ENCODE measurements around the gene GLB1L2. TPM values are rescaled to one million over a fixed set of nuclear protein-coding genes. Genes with fewer than 3 reads are reported as not detected.
A peak's percentile ranks its signal among the peaks of the same experiment; 100 is the strongest.

Gene GLB1L2
- total and polyA plus RNA-seq, 2 experiments from 2014 or later, result 3.3 to 12.3 TPM

GRCh38 chr11:134342572-134343340 lies 11.0 kb downstream of the GLB1L2 start:
- H3K79me2 ChIP-seq (replicated peaks; ENCODE audit: insufficient read depth), result no peaks in the 10 kb centered on the region

More at GRCh38 chr11:134342572-134343340, 11.0 kb downstream of the GLB1L2 start:
- no peaks in the 10 kb centered on the region for H3K4me1 ChIP-seq (ENCODE audit: insufficient read depth)
- TF ChIP-seq POLR2AphosphoS5 (IDR thresholded peaks at IDR 0.05; ENCODE audit: low read depth) (no peak), CTCF (conservative IDR thresholded peaks at IDR 0.05; ENCODE audit: low read depth in 2 of 2) (no peak), CREB1 (CRISPR knock-in tag; IDR thresholded peaks at IDR 0.05; ENCODE audit: low read depth) (no peak), NANOG (IDR thresholded peaks at IDR 0.05; ENCODE audit: borderline replicate concordance) (no peak), EZH2 (IDR thresholded peaks at IDR 0.05; ENCODE audit: low read depth, unreplicated experiment) (no peak), ZNF114 (CRISPR knock-in tag; IDR thresholded peaks at IDR 0.05) (no peak), EZH2phosphoT487 (IDR thresholded peaks at IDR 0.05; ENCODE audit: unreplicated experiment) (no peak), ZNF331 (CRISPR knock-in tag; IDR thresholded peaks at IDR 0.05; ENCODE audit: low read depth) (no peak), JUNB (IDR thresholded peaks at IDR 0.05; ENCODE audit: unreplicated experiment) (no peak), STAT1 (IDR thresholded peaks at IDR 0.05; ENCODE audit: unreplicated experiment) (no peak)
- TF ChIP-seq, protein P1, sequence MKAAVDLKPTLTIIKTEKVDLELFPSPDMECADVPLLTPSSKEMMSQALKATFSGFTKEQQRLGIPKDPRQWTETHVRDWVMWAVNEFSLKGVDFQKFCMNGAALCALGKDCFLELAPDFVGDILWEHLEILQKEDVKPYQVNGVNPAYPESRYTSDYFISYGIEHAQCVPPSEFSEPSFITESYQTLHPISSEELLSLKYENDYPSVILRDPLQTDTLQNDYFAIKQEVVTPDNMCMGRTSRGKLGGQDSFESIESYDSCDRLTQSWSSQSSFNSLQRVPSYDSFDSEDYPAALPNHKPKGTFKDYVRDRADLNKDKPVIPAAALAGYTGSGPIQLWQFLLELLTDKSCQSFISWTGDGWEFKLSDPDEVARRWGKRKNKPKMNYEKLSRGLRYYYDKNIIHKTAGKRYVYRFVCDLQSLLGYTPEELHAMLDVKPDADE (IDR thresholded peaks at IDR 0.05), result no peak
- TF ChIP-seq, protein P2, sequence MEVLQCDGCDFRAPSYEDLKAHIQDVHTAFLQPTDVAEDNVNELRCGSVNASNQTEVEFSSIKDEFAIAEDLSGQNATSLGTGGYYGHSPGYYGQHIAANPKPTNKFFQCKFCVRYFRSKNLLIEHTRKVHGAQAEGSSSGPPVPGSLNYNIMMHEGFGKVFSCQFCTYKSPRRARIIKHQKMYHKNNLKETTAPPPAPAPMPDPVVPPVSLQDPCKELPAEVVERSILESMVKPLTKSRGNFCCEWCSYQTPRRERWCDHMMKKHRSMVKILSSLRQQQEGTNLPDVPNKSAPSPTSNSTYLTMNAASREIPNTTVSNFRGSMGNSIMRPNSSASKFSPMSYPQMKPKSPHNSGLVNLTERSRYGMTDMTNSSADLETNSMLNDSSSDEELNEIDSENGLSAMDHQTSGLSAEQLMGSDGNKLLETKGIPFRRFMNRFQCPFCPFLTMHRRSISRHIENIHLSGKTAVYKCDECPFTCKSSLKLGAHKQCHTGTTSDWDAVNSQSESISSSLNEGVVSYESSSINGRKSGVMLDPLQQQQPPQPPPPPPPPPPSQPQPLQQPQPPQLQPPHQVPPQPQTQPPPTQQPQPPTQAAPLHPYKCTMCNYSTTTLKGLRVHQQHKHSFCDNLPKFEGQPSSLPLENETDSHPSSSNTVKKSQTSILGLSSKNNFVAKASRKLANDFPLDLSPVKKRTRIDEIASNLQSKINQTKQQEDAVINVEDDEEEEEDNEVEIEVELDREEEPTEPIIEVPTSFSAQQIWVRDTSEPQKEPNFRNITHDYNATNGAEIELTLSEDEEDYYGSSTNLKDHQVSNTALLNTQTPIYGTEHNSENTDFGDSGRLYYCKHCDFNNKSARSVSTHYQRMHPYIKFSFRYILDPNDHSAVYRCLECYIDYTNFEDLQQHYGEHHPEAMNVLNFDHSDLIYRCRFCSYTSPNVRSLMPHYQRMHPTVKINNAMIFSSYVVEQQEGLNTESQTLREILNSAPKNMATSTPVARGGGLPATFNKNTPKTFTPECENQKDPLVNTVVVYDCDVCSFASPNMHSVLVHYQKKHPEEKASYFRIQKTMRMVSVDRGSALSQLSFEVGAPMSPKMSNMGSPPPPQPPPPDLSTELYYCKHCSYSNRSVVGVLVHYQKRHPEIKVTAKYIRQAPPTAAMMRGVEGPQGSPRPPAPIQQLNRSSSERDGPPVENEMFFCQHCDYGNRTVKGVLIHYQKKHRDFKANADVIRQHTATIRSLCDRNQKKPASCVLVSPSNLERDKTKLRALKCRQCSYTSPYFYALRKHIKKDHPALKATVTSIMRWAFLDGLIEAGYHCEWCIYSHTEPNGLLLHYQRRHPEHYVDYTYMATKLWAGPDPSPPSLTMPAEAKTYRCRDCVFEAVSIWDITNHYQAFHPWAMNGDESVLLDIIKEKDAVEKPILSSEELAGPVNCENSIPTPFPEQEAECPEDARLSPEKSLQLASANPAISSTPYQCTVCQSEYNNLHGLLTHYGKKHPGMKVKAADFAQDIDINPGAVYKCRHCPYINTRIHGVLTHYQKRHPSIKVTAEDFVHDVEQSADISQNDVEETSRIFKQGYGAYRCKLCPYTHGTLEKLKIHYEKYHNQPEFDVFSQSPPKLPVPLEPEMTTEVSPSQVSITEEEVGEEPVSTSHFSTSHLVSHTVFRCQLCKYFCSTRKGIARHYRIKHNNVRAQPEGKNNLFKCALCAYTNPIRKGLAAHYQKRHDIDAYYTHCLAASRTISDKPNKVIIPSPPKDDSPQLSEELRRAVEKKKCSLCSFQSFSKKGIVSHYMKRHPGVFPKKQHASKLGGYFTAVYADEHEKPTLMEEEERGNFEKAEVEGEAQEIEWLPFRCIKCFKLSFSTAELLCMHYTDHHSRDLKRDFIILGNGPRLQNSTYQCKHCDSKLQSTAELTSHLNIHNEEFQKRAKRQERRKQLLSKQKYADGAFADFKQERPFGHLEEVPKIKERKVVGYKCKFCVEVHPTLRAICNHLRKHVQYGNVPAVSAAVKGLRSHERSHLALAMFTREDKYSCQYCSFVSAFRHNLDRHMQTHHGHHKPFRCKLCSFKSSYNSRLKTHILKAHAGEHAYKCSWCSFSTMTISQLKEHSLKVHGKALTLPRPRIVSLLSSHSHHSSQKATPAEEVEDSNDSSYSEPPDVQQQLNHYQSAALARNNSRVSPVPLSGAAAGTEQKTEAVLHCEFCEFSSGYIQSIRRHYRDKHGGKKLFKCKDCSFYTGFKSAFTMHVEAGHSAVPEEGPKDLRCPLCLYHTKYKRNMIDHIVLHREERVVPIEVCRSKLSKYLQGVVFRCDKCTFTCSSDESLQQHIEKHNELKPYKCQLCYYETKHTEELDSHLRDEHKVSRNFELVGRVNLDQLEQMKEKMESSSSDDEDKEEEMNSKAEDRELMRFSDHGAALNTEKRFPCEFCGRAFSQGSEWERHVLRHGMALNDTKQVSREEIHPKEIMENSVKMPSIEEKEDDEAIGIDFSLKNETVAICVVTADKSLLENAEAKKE (CRISPR knock-in tag; IDR thresholded peaks at IDR 0.05), result no peak
- TF ChIP-seq, protein P3, sequence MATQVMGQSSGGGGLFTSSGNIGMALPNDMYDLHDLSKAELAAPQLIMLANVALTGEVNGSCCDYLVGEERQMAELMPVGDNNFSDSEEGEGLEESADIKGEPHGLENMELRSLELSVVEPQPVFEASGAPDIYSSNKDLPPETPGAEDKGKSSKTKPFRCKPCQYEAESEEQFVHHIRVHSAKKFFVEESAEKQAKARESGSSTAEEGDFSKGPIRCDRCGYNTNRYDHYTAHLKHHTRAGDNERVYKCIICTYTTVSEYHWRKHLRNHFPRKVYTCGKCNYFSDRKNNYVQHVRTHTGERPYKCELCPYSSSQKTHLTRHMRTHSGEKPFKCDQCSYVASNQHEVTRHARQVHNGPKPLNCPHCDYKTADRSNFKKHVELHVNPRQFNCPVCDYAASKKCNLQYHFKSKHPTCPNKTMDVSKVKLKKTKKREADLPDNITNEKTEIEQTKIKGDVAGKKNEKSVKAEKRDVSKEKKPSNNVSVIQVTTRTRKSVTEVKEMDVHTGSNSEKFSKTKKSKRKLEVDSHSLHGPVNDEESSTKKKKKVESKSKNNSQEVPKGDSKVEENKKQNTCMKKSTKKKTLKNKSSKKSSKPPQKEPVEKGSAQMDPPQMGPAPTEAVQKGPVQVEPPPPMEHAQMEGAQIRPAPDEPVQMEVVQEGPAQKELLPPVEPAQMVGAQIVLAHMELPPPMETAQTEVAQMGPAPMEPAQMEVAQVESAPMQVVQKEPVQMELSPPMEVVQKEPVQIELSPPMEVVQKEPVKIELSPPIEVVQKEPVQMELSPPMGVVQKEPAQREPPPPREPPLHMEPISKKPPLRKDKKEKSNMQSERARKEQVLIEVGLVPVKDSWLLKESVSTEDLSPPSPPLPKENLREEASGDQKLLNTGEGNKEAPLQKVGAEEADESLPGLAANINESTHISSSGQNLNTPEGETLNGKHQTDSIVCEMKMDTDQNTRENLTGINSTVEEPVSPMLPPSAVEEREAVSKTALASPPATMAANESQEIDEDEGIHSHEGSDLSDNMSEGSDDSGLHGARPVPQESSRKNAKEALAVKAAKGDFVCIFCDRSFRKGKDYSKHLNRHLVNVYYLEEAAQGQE (IDR thresholded peaks at IDR 0.05; ENCODE audit: unreplicated experiment), result no peak
- H3K27me3 ChIP-seq (ENCODE audit: insufficient read depth), result no peaks in the 10 kb centered on the region
- DNase-seq (ENCODE audit: low spot score) (peak; percentile 38), ATAC-seq (peak; percentile 41)
- Mint-ChIP-seq H3K27ac (no peak overlapping the region), H3K36me3 (ENCODE audit: low read depth) (no peaks in the 10 kb centered on the region), H3K4me3 (no peak overlapping the region), H3K4me1 (peaks cover 5% of the 10 kb centered on the region; the same call in 2 of the 3 replicates), H3K27me3 (ENCODE audit: insufficient read depth, low read depth, poor library complexity) (peaks cover 5% of the 10 kb centered on the region), H3K9me3 (no peaks in the 10 kb centered on the region)
- H3K36me3 ChIP-seq (ENCODE audit: insufficient read depth), result no peaks in the 10 kb centered on the region
- H3K9me2 ChIP-seq (ENCODE audit: insufficient read depth), result no peaks in the 10 kb centered on the region
- H3K4me2 ChIP-seq, result no peak overlapping the region
- H3F3A ChIP-seq (replicated peaks; ENCODE audit: low read depth), result no peaks in the 10 kb centered on the region
- H4K20me1 ChIP-seq (replicated peaks; ENCODE audit: insufficient read depth), result no peaks in the 10 kb centered on the region
- no peak overlapping the region for H3K27ac ChIP-seq (ENCODE audit: low read depth)
- H3K4me3 ChIP-seq, result no peak overlapping the region
- H2AFZ ChIP-seq, result peak overlapping the region; percentile 66; the same call in 1 of the 2 replicates

All from GM23338 (cell line).